ENCODE data around the gene CDH23. TPM values are rescaled to one million over a fixed set of nuclear protein-coding genes. Genes with fewer than 3 reads are reported as not detected.

The CDH23 gene
- polyA plus RNA-seq, 2 of the 4 experiments (the other 2 are of a cell fraction): 1.1 to 2.3 TPM

- DNase-seq (ENCODE audit: low read depth in 1 of 2, low spot score in 1 of 2) (no peak), FAIRE-seq (no peak), ATAC-seq (no peak)
- Histone ChIP-seq H3K4me1 (no peaks in the 10 kb centered on the region), H3K4me3 (no peak overlapping the region), H3K27ac (no peak overlapping the region), H3K4me2 (no peak overlapping the region), H3K9me3 (no peaks in the 10 kb centered on the region)
- CTCF ChIA-PET: interaction anchor here (1.0 to 8.5 kb wide), 4 partner anchors 9 to 116 kb away, joined by 3 to 71 read pairs (median 15); no protein-coding TSS in a partner anchor
- 92% methylated on average over 3 of the region's 3 CpGs for WGBS (ENCODE audit: missing lambda C conversion rate)
- POLR2A ChIA-PET: interaction anchor here (0.6 kb wide), 1 partner anchor 17 kb away, joined by 4 read pairs; no protein-coding TSS in a partner anchor
- TF ChIP-seq CBX8 (IDR thresholded peaks at IDR 0.05) (no peak), RARB (CRISPR knock-in tag; IDR thresholded peaks at IDR 0.05) (no peak), HOXB13 (CRISPR knock-in tag; IDR thresholded peaks at IDR 0.05; ENCODE audit: low read depth) (no peak), PHF8 (IDR thresholded peaks at IDR 0.05; ENCODE audit: borderline replicate concordance, low read depth) (no peak), ESRRA (IDR thresholded peaks at IDR 0.05; ENCODE audit: borderline replicate concordance, low read length) (no peak), RCOR1 (IDR thresholded peaks at IDR 0.05; ENCODE audit: low read depth, low read length) (no peak), ZFP36 (IDR thresholded peaks at IDR 0.05; ENCODE audit: borderline replicate concordance, partially characterized antibody) (no peak)
These were observed 427.6 kb downstream of the CDH23 start for GRCh38 chr10:71824333-71824732.

GRCh38 chr10:71825217-71825616 is 428.5 kb downstream of the CDH23 start:
- FAIRE-seq (no peak), ATAC-seq (no peak), DNase-seq (ENCODE audit: low read depth in 1 of 2, low spot score in 1 of 2) (no peak)
- Histone ChIP-seq H3K4me2 (no peak overlapping the region), H3K4me3 (no peak overlapping the region), H3K27ac (no peak overlapping the region), H3K9me3 (no peaks in the 10 kb centered on the region), H3K4me1 (no peaks in the 10 kb centered on the region)
- TF ChIP-seq HES2 (IDR thresholded peaks at IDR 0.05) (no peak), CTCF (IDR thresholded peaks at IDR 0.05) (peak; percentile 18; the same call in 1 of the 3 replicates), RAD21 (conservative IDR thresholded peaks at IDR 0.05 in 1 of 2, IDR thresholded peaks at IDR 0.05 in 1 of 2) (0 out of 5 replicates have a peak, but pooled peaks of 1 of the 2 experiments have one; percentile 10), SMC3 (IDR thresholded peaks at IDR 0.05) (0 out of 3 replicates have a peak, but pooled peaks have one; percentile 5)
- ChIA-PET POLR2A (interaction anchor here (0.5 to 0.6 kb wide), 3 partner anchors 16 to 1320 kb away, joined by 3 to 4 read pairs (median 3); no protein-coding TSS in a partner anchor), CTCF (interaction anchor here (1.0 to 8.5 kb wide), 7 partner anchors 10 to 224 kb away, joined by 3 to 71 read pairs (median 6); partner anchors contain the start of gene VSIR)
- WGBS (ENCODE audit: missing lambda C conversion rate): 83% methylated on average over 11 of the region's 11 CpGs

- WGBS (ENCODE audit: missing lambda C conversion rate): 59% methylated on average over 6 of the region's 6 CpGs
These were observed 431.1 kb downstream of the CDH23 start for GRCh38 chr10:71827852-71828251.

More at GRCh38 chr10:71827852-71828251, 431.1 kb downstream of the CDH23 start:
- CTCF ChIA-PET: interaction anchor here (0.6 to 8.5 kb wide), 3 partner anchors 12 to 544 kb away, joined by 3 to 71 read pairs (median 4); no protein-coding TSS in a partner anchor
- no peak overlapping the region for H3K4me2 ChIP-seq
- H3K9me3 ChIP-seq: no peaks in the 10 kb centered on the region
- H3K4me1 ChIP-seq: peaks cover 12% of the 10 kb centered on the region
- DNase-seq (ENCODE audit: low read depth in 1 of 2, low spot score in 1 of 2) (no peak), ATAC-seq (no peak), FAIRE-seq (no peak)
- H3K27ac ChIP-seq: no peak overlapping the region
- POLR2A ChIA-PET: no interaction called here
- H3K4me3 ChIP-seq: no peak overlapping the region
- TF ChIP-seq POLR2AphosphoS2 (conservative IDR thresholded peaks at IDR 0.05; ENCODE audit: low read length): no peak
- no peak for TF ChIP-seq ZNF302 (CRISPR knock-in tag; IDR thresholded peaks at IDR 0.05)
- TF ChIP-seq BHLHE40 (IDR thresholded peaks at IDR 0.05; ENCODE audit: low read depth, low read length): no peak
- no peak for TF ChIP-seq ATOH8 (CRISPR knock-in tag; IDR thresholded peaks at IDR 0.05; ENCODE audit: low read depth)
- TF ChIP-seq FOSB (CRISPR knock-in tag; IDR thresholded peaks at IDR 0.05): no peak
- no peak for TF ChIP-seq ZSCAN20 (CRISPR knock-in tag; IDR thresholded peaks at IDR 0.05)
- no peak for TF ChIP-seq EP300 (IDR thresholded peaks at IDR 0.05)
- TF ChIP-seq FOSL2 (IDR thresholded peaks at IDR 0.05): no peak
- no peak for TF ChIP-seq FOSL2 (CRISPR knock-in tag; IDR thresholded peaks at IDR 0.05)
- no peak for TF ChIP-seq NPAS2 (CRISPR knock-in tag; IDR thresholded peaks at IDR 0.05; ENCODE audit: borderline replicate concordance)
- TF ChIP-seq HOXB5 (CRISPR knock-in tag; IDR thresholded peaks at IDR 0.05): no peak
- no peak for TF ChIP-seq CEBPB (IDR thresholded peaks at IDR 0.05)

Measured in A549 (cell line).